Measurements from ENCODE around the gene SIGLEC9.

Gene SIGLEC9

DNA sequence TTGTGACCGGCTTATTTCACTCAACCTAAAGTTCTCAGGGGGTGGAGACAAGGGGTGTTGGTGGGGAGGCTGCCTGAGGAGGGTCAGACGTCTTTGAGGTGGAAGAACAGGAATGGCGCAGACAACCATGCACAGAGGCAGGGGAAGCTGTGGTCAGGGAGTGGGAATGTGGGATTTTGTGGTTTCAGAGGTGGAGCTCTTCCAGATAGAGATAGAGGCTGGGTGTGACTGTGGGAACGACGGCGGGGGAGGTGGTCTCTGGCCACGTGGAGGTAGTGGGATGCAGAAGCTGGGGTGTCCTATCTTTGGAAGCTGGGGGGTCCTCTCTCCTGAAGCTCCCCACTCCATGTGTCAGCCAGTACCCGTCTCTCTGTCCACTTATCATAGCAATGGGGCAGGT lies 34.2 kb upstream of the SIGLEC9 start:
- H3K27ac ChIP-seq (ENCODE audit: low read length), result no peak overlapping the region
- no peak overlapping the region for H3K4me3 ChIP-seq (ENCODE audit: low read length)
- H3K4me1 ChIP-seq (ENCODE audit: low read length), result no peaks in the 10 kb centered on the region
- H3K9ac ChIP-seq (ENCODE audit: low read length), result no peak overlapping the region
- no peaks in the 10 kb centered on the region for H4K20me1 ChIP-seq (ENCODE audit: insufficient read depth, low read length)
- H3K79me2 ChIP-seq (ENCODE audit: low read length), result no peaks in the 10 kb centered on the region
- H3K9me2 ChIP-seq (replicated peaks; ENCODE audit: insufficient read depth, low read length), result no peaks in the 10 kb centered on the region
- H3K27me3 ChIP-seq (replicated peaks; ENCODE audit: insufficient read depth, low read length), result no peaks in the 10 kb centered on the region
- DNase-seq, result no peak
- H2AFZ ChIP-seq (ENCODE audit: low read length), result no peak overlapping the region
- TF ChIP-seq, protein P1, sequence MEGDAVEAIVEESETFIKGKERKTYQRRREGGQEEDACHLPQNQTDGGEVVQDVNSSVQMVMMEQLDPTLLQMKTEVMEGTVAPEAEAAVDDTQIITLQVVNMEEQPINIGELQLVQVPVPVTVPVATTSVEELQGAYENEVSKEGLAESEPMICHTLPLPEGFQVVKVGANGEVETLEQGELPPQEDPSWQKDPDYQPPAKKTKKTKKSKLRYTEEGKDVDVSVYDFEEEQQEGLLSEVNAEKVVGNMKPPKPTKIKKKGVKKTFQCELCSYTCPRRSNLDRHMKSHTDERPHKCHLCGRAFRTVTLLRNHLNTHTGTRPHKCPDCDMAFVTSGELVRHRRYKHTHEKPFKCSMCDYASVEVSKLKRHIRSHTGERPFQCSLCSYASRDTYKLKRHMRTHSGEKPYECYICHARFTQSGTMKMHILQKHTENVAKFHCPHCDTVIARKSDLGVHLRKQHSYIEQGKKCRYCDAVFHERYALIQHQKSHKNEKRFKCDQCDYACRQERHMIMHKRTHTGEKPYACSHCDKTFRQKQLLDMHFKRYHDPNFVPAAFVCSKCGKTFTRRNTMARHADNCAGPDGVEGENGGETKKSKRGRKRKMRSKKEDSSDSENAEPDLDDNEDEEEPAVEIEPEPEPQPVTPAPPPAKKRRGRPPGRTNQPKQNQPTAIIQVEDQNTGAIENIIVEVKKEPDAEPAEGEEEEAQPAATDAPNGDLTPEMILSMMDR (IDR thresholded peaks at IDR 0.05; ENCODE audit: low read length), result no peak
- TF ChIP-seq EZH2phosphoT487 (IDR thresholded peaks at IDR 0.05; ENCODE audit: low read length) (no peak), EZH2 (optimal IDR thresholded peaks at IDR 0.05; ENCODE audit: low read depth, low read length) (no peak)
- H3K36me3 ChIP-seq (replicated peaks; ENCODE audit: insufficient read depth, low read length), result no peaks in the 10 kb centered on the region
- H3K9me3 ChIP-seq (replicated peaks; ENCODE audit: insufficient read depth, low read length), result no peaks in the 10 kb centered on the region
- no peak overlapping the region for H3K4me2 ChIP-seq (ENCODE audit: low read depth, low read length)
- no peaks in the 10 kb centered on the region for H3F3A ChIP-seq (ENCODE audit: insufficient read depth, low read length)

DNA sequence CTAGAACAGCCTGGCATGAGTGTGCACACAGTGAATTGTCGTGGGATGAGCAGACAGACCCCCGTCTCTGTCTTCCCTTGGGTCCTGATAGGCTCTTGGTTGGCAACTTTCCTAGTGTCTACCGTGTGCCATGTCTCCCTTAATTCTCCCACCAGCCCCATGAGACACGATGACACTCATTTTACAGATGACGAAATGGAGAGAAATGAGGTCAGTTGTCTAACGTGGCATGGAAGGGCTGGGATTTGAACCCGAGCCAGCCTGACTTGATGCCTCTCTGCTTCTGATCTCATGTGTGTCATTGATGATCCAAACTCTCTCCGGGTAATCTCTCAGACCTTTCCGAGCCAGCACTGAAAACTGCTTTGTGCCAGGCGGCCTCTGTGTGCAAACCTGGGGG lies 33.6 kb upstream of the SIGLEC9 start:
- no peaks in the 10 kb centered on the region for H3K36me3 ChIP-seq (replicated peaks; ENCODE audit: insufficient read depth, low read length)
- no peaks in the 10 kb centered on the region for H3K79me2 ChIP-seq (ENCODE audit: low read length)
- TF ChIP-seq EZH2phosphoT487 (IDR thresholded peaks at IDR 0.05; ENCODE audit: low read length) (no peak), EZH2 (optimal IDR thresholded peaks at IDR 0.05; ENCODE audit: low read depth, low read length) (no peak)
- TF ChIP-seq, protein P1 (IDR thresholded peaks at IDR 0.05; ENCODE audit: low read length), result no peak
- no peak overlapping the region for H3K9ac ChIP-seq (ENCODE audit: low read length)
- H3K27me3 ChIP-seq (replicated peaks; ENCODE audit: insufficient read depth, low read length), result no peaks in the 10 kb centered on the region
- no peaks in the 10 kb centered on the region for H3K9me2 ChIP-seq (replicated peaks; ENCODE audit: insufficient read depth, low read length)
- H3K27ac ChIP-seq (ENCODE audit: low read length), result no peak overlapping the region
- H3F3A ChIP-seq (ENCODE audit: insufficient read depth, low read length), result no peaks in the 10 kb centered on the region
- no peaks in the 10 kb centered on the region for H3K9me3 ChIP-seq (replicated peaks; ENCODE audit: insufficient read depth, low read length)
- H3K4me3 ChIP-seq (ENCODE audit: low read length), result no peak overlapping the region
- no peaks in the 10 kb centered on the region for H3K4me1 ChIP-seq (ENCODE audit: low read length)
- no peak overlapping the region for H3K4me2 ChIP-seq (ENCODE audit: low read depth, low read length)
- no peak overlapping the region for H2AFZ ChIP-seq (ENCODE audit: low read length)
- H4K20me1 ChIP-seq (ENCODE audit: insufficient read depth, low read length), result no peaks in the 10 kb centered on the region
- DNase-seq, result no peak

DNA sequence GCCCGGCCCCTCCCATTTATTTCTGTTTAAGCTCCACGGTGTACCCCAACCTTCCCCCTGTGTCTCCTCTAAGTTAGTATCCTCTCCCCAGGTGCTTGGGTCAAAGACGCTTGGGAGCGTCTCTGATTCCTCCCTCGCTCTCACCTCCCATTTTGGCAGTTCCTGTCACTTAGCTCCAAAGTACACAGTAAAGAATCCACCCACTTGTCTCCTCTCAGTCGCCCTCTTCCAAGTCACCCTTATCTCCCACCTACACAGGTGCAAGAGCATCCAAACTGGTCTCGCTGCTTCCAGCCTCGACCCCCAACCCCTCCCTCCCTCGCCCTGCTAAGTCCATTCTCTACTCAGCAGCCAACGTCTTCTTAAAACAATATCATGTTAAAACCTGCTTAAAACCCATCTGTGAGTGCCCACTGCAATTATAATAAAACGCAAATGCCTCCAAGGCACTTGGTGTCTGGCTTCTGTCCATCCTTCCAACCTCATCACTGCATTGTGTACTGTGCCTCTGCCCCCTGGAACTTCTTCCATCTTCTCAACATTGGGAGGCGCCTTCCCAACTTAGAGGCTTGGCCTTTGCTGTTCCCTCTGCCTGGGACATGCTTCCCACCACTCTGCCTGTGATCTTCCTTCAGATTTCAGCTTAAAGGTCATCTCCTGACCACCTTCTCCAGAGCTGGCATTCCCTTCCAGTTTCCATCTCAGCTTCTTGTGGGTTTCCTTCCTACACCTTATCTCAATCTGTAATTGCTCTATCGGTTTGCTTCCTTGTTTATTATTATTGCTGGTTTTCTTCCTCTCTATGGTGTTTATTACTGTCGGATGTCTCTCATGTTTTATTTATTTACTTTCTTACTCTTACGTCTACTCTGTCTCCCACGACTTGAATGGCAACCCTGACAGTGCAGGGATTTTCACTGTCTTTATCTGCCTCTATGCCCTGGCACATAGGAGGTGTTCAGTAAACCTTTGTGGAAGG lies 32.5 kb upstream of the SIGLEC9 start:
- H3K79me2 ChIP-seq (ENCODE audit: low read length), result no peaks in the 10 kb centered on the region
- H3K4me3 ChIP-seq (ENCODE audit: low read length), result no peak overlapping the region
- H3K27me3 ChIP-seq (replicated peaks; ENCODE audit: insufficient read depth, low read length), result no peaks in the 10 kb centered on the region
- no peak overlapping the region for H3K9ac ChIP-seq (ENCODE audit: low read length)
- H3K9me2 ChIP-seq (replicated peaks; ENCODE audit: insufficient read depth, low read length), result no peaks in the 10 kb centered on the region
- H3K27ac ChIP-seq (ENCODE audit: low read length), result no peak overlapping the region
- H3K4me1 ChIP-seq (ENCODE audit: low read length), result no peaks in the 10 kb centered on the region
- H3K9me3 ChIP-seq (replicated peaks; ENCODE audit: insufficient read depth, low read length), result no peaks in the 10 kb centered on the region
- H3K4me2 ChIP-seq (ENCODE audit: low read depth, low read length), result no peak overlapping the region
- H2AFZ ChIP-seq (ENCODE audit: low read length), result no peak overlapping the region
- H3K36me3 ChIP-seq (replicated peaks; ENCODE audit: insufficient read depth, low read length), result no peaks in the 10 kb centered on the region
- no peaks in the 10 kb centered on the region for H3F3A ChIP-seq (ENCODE audit: insufficient read depth, low read length)
- no peaks in the 10 kb centered on the region for H4K20me1 ChIP-seq (ENCODE audit: insufficient read depth, low read length)
- no peak for DNase-seq
- TF ChIP-seq EZH2phosphoT487 (IDR thresholded peaks at IDR 0.05; ENCODE audit: low read length), result no peak
- TF ChIP-seq, protein P1 (IDR thresholded peaks at IDR 0.05; ENCODE audit: low read length), result no peak
- no peak for TF ChIP-seq EZH2 (optimal IDR thresholded peaks at IDR 0.05; ENCODE audit: low read depth, low read length)

Measured in MM.1S (cell line).